Measurements from ENCODE around the gene MCIDAS. TPM values are rescaled to one million over a fixed set of nuclear protein-coding genes. Genes with fewer than 3 reads are reported as not detected.
A peak's percentile ranks its signal among the peaks of the same experiment; 100 is the strongest.

Gene MCIDAS
- total RNA-seq, 1 experiment from 2014 or later, result 4.9 TPM

- Mint-ChIP-seq H3K4me1 (ENCODE audit: low read depth, unreplicated experiment) (peaks cover 19% of the 10 kb centered on the region), H3K27ac (ENCODE audit: unreplicated experiment) (no peak overlapping the region), H3K36me3 (ENCODE audit: insufficient read depth, unreplicated experiment) (peaks cover 30% of the 10 kb centered on the region), H3K27me3 (ENCODE audit: unreplicated experiment) (no peaks in the 10 kb centered on the region), H3K4me3 (ENCODE audit: low read depth, unreplicated experiment) (peak overlapping the region; percentile 72), H3K9me3 (ENCODE audit: low read depth, unreplicated experiment) (no peaks in the 10 kb centered on the region)
- CTCF ChIA-PET, result no interaction called here
- no TSS peak for BruUV-seq (replicated peaks)
- TF ChIP-seq, protein P1, sequence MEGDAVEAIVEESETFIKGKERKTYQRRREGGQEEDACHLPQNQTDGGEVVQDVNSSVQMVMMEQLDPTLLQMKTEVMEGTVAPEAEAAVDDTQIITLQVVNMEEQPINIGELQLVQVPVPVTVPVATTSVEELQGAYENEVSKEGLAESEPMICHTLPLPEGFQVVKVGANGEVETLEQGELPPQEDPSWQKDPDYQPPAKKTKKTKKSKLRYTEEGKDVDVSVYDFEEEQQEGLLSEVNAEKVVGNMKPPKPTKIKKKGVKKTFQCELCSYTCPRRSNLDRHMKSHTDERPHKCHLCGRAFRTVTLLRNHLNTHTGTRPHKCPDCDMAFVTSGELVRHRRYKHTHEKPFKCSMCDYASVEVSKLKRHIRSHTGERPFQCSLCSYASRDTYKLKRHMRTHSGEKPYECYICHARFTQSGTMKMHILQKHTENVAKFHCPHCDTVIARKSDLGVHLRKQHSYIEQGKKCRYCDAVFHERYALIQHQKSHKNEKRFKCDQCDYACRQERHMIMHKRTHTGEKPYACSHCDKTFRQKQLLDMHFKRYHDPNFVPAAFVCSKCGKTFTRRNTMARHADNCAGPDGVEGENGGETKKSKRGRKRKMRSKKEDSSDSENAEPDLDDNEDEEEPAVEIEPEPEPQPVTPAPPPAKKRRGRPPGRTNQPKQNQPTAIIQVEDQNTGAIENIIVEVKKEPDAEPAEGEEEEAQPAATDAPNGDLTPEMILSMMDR (IDR thresholded peaks at IDR 0.05; ENCODE audit: unreplicated experiment), result peak; percentile 85
- peak; percentile 89 for DNase-seq
- intact Hi-C loops (cut with micrococcal nuclease; ENCODE audit: unreplicated experiment), result no loop called here
These were observed 835 bp downstream of the MCIDAS start for GRCh38 chr5:55226027-55226933.

GRCh38 chr5:55225346-55225745 is 1.8 kb downstream of the MCIDAS start:
- BruUV-seq (replicated peaks), result no TSS peak
- TF ChIP-seq, protein P1 (IDR thresholded peaks at IDR 0.05; ENCODE audit: unreplicated experiment), result no peak
- H3K9me3 Mint-ChIP-seq (ENCODE audit: low read depth, unreplicated experiment), result no peaks in the 10 kb centered on the region
- H3K4me3 Mint-ChIP-seq (ENCODE audit: low read depth, unreplicated experiment), result no peak overlapping the region
- peaks cover 19% of the 10 kb centered on the region for H3K4me1 Mint-ChIP-seq (ENCODE audit: low read depth, unreplicated experiment)
- peaks cover 21% of the 10 kb centered on the region for H3K36me3 Mint-ChIP-seq (ENCODE audit: insufficient read depth, unreplicated experiment)
- H3K27me3 Mint-ChIP-seq (ENCODE audit: unreplicated experiment), result no peaks in the 10 kb centered on the region
- DNase-seq, result no peak
- CTCF ChIA-PET, result no interaction called here
- intact Hi-C loops (cut with micrococcal nuclease; ENCODE audit: unreplicated experiment), result no loop called here
- H3K27ac Mint-ChIP-seq (ENCODE audit: unreplicated experiment), result no peak overlapping the region

DNA sequence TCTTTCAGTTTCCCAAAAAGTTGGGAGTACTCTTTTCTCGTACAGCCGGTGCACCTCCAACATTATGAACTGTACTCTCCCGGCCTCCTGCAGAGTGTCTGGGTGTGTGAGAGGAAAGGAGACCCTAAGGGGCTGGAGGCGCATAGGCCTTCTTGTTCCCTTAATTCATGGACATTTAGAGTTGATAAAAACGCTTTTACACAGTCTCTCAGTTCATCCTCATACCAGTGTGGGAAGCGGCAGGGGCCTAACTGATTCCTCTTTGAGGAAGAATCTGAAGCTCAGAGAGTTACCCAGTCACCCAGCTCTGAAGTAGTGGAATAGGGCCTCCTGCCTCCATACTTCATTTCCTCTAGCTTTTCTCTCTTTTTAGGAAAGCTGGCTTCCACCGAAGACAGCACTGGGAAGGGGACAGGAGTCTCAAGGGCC is 3.3 kb downstream of the MCIDAS start:
- intact Hi-C loops (cut with micrococcal nuclease; ENCODE audit: unreplicated experiment), result no loop called here
- TF ChIP-seq, protein P1 (IDR thresholded peaks at IDR 0.05; ENCODE audit: unreplicated experiment), result no peak
- Mint-ChIP-seq H3K4me1 (ENCODE audit: low read depth, unreplicated experiment) (peaks cover 31% of the 10 kb centered on the region), H3K27me3 (ENCODE audit: unreplicated experiment) (no peaks in the 10 kb centered on the region), H3K27ac (ENCODE audit: unreplicated experiment) (no peak overlapping the region), H3K36me3 (ENCODE audit: insufficient read depth, unreplicated experiment) (peaks cover 25% of the 10 kb centered on the region), H3K4me3 (ENCODE audit: low read depth, unreplicated experiment) (no peak overlapping the region), H3K9me3 (ENCODE audit: low read depth, unreplicated experiment) (no peaks in the 10 kb centered on the region)
- BruUV-seq (replicated peaks), result no TSS peak
- no peak for DNase-seq
- CTCF ChIA-PET, result interaction anchor here (0.6 kb wide), 1 partner anchor 8 kb away, joined by 3 read pairs; no protein-coding TSS in a partner anchor

- no peak for DNase-seq
- Mint-ChIP-seq H3K27ac (ENCODE audit: unreplicated experiment) (no peak overlapping the region), H3K27me3 (ENCODE audit: unreplicated experiment) (no peaks in the 10 kb centered on the region), H3K9me3 (ENCODE audit: low read depth, unreplicated experiment) (no peaks in the 10 kb centered on the region), H3K4me3 (ENCODE audit: low read depth, unreplicated experiment) (no peak overlapping the region), H3K36me3 (ENCODE audit: insufficient read depth, unreplicated experiment) (peaks cover 26% of the 10 kb centered on the region), H3K4me1 (ENCODE audit: low read depth, unreplicated experiment) (peaks cover 31% of the 10 kb centered on the region)
- TF ChIP-seq, protein P1 (IDR thresholded peaks at IDR 0.05; ENCODE audit: unreplicated experiment), result no peak
- no TSS peak for BruUV-seq (replicated peaks)
- intact Hi-C loops (cut with micrococcal nuclease; ENCODE audit: unreplicated experiment), result no loop called here
- CTCF ChIA-PET, result interaction anchor here (0.6 kb wide), 1 partner anchor 9 kb away, joined by 3 read pairs; no protein-coding TSS in a partner anchor
These were observed 3.9 kb downstream of the MCIDAS start for GRCh38 chr5:55222985-55223811.

Data from Calu3 (cell line).